Panc1 (cell line): ENCODE results near the gene CKAP2L. TPM values are rescaled to one million over a fixed set of nuclear protein-coding genes. Genes with fewer than 3 reads are reported as not detected.

Experiments
- ATAC-seq: fragments of 200-7000 bp; cut with Tn5 transposase; 2 replicates; pipeline ENCODE4 v1.9.1; 2020; ENCODE audit warnings: mild to moderate bottlenecking, moderate library complexity
- BruUV-seq: library from RNA; stranded (reverse); fragments of 400-500 nt; replicated peaks from 2 replicates; lab custom pipeline; 2021; lab: Mats Ljungman, UMichigan
- CTCF ChIA-PET: fragments of 300-600 bp; sonication (Branson Sonifier 250); formaldehyde crosslinking; loops from one replicate; lab custom pipeline; 2022; ENCODE audit warnings: antibody characterized with exemption; lab: Charles Lee
- POLR2A ChIA-PET: fragments of 300-600 bp; sonication (Branson Sonifier 250); formaldehyde crosslinking; loops from one replicate; lab custom pipeline; 2022; ENCODE audit warnings: antibody characterized with exemption; lab: Charles Lee
- DNase-seq: peaks from one replicate; pipeline ENCODE4 v3.0.0-alpha.2; 2010; ENCODE audit warnings: low read depth, low spot score
- H3K27ac ChIP-seq: 2 replicates; pipeline ENCODE4 v1.5.1; 2011; ENCODE audit warnings: mild to moderate bottlenecking, low read length, inconsistent platforms
- H3K27me3 ChIP-seq: fragments of 200-500 bp; sonication (Bioruptor generic); 2 replicates; pipeline ENCODE4 v1.6.0; 2014; ENCODE audit warnings: low read length, inconsistent platforms; ENCODE audit not compliant: control insufficient read depth, insufficient read depth
- H3K36me3 ChIP-seq: fragments of 200-500 bp; sonication (Bioruptor generic); 2 replicates; pipeline ENCODE4 v1.5.1; 2014; ENCODE audit warnings: inconsistent platforms, mild to moderate bottlenecking, low read length, moderate library complexity; ENCODE audit not compliant: control insufficient read depth, insufficient read depth
- H3K4me1 ChIP-seq: 2 replicates; pipeline ENCODE4 v1.5.1; 2011; ENCODE audit warnings: inconsistent platforms, mild to moderate bottlenecking, low read length, moderate library complexity; ENCODE audit not compliant: control insufficient read depth, insufficient read depth
- H3K4me3 ChIP-seq, 2 experiments: 2 replicates each; pipeline ENCODE4 v1.5.1; 2011 to 2012; ENCODE audit warnings: low read depth in 2 of 2, low read length in 2 of 2, mild to moderate bottlenecking in 2 of 2, inconsistent platforms in 1 of 2, moderate library complexity in 1 of 2
- H3K9me3 ChIP-seq: fragments of 200-500 bp; sonication (Bioruptor generic); 2 replicates; pipeline ENCODE4 v1.5.1; 2014; ENCODE audit warnings: low read depth, mild to moderate bottlenecking, inconsistent platforms, low read length, moderate library complexity; ENCODE audit not compliant: control insufficient read depth, insufficient read depth
- POLR2AphosphoS5 ChIP-seq: IDR thresholded peaks from 2 replicates; pipeline ENCODE4 v1.6.1; 2012; ENCODE audit warnings: mild to moderate bottlenecking, low read depth, low read length, moderate library complexity
- SIN3A ChIP-seq: IDR thresholded peaks from 2 replicates; pipeline ENCODE4 v1.6.1; 2012; ENCODE audit warnings: low read depth, mild to moderate bottlenecking, low read length, moderate library complexity, borderline replicate concordance; ENCODE audit not compliant: insufficient read depth
- TCF7L2 ChIP-seq: IDR thresholded peaks from 2 replicates; pipeline ENCODE4 v1.6.1; 2011; ENCODE audit warnings: mild to moderate bottlenecking, low read depth, low read length, inconsistent platforms
- in situ Hi-C: cut with HindIII; loops from 2 replicates; pipeline ENCODE4 v1.10.0; 2016; ENCODE audit warnings: low sequenced_read_pairs, low pct_unique_long_range_greater_than_20kb
- intact Hi-C: fragments of 100-400 bp; cut with micrococcal nuclease; formaldehyde crosslinking; loops from one replicate; pipeline ENCODE4 v1.10.0; 2022; ENCODE audit not compliant: unreplicated experiment
- total RNA-seq: library from RNA; stranded (reverse); gene quantifications from one replicate; pipeline ENCODE4 v1.2.1, GENCODE V29; 2021; ENCODE audit not compliant: unreplicated experiment
- TF ChIP-seq, protein P1 (sequence below): fragments of 450-650 bp; IDR thresholded peaks from 2 replicates; pipeline ENCODE4 v1.5.1; 2017; ENCODE audit warnings: mild to moderate bottlenecking
- TF ChIP-seq, protein P2 (sequence below), 2 experiments: IDR thresholded peaks; 2 replicates each; pipeline ENCODE4 v1.6.1; 2011 to 2012; ENCODE audit warnings: low read depth in 2 of 2, control low read depth in 1 of 2, low read length in 1 of 2, mild to moderate bottlenecking in 1 of 2, moderate library complexity in 1 of 2; ENCODE audit not compliant: insufficient read depth in 1 of 2

CKAP2L gene
- total RNA-seq, 1 experiment from 2014 or later: 27.0 TPM

DNA sequence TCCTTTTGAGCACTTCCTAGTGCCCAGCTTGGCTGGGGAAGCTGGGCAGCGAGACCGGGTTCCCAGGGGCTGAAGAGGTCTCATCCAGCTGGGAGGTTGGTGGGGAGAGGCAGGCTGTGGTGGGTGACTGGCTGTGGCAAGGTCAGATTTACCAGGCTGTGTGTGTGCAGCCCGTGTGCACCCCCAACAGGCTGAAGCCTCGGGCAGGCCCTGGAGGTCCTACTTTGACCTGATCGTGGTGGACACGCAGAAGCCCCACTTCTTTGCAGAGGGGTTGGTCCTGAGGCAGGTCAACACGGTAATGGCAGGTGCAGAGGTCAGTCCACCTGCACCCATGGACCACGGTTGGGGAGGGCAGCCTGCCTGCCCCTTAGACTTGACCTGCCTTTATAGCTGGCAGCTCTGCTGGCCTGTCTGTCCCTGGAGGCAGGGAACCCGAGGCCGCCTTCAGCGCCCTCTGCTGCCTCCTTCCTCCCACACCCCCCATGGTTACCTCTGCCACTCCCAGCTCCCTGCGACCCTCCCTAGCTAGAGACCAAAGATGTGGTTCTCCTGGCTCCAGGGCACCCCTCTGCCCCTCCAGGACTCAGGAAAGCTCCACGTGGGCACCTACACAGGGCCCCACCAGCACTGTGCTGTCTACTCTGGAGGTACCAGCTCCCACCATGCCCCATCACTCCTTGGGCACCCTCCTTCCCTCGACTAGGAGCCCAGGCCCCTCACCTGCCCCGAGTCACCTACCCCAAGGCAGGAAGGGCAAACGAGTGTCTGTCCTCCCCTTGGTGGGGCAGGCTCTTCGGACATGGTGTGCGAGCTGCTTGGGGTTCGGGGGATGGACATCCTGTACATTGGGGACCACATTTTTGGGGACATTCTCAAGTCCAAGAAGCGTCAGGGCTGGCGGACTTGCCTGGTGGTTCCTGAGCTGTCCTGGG, 39.6 kb downstream of the CKAP2L start:
- DNase-seq: no peak
- ChIA-PET POLR2A (no interaction called here), CTCF (interaction anchor here (0.7 to 5.2 kb wide), 5 partner anchors 40 to 125 kb away, joined by 3 to 38 read pairs (median 5); no protein-coding TSS in a partner anchor)
- Histone ChIP-seq H3K4me3 (no peak overlapping the region), H3K27ac (no peak overlapping the region), H3K36me3 (no peaks in the 10 kb centered on the region), H3K4me1 (peaks cover 4% of the 10 kb centered on the region; the same call in 1 of the 2 replicates), H3K27me3 (no peaks in the 10 kb centered on the region), H3K9me3 (no peaks in the 10 kb centered on the region)
- peak; percentile 75 for ATAC-seq
- no TSS peak for BruUV-seq
- intact Hi-C loops: no loop called here
- TF ChIP-seq, protein P1, sequence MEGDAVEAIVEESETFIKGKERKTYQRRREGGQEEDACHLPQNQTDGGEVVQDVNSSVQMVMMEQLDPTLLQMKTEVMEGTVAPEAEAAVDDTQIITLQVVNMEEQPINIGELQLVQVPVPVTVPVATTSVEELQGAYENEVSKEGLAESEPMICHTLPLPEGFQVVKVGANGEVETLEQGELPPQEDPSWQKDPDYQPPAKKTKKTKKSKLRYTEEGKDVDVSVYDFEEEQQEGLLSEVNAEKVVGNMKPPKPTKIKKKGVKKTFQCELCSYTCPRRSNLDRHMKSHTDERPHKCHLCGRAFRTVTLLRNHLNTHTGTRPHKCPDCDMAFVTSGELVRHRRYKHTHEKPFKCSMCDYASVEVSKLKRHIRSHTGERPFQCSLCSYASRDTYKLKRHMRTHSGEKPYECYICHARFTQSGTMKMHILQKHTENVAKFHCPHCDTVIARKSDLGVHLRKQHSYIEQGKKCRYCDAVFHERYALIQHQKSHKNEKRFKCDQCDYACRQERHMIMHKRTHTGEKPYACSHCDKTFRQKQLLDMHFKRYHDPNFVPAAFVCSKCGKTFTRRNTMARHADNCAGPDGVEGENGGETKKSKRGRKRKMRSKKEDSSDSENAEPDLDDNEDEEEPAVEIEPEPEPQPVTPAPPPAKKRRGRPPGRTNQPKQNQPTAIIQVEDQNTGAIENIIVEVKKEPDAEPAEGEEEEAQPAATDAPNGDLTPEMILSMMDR: peak; percentile 79
- TF ChIP-seq POLR2AphosphoS5: no peak
- in situ Hi-C loops: no loop called here

DNA sequence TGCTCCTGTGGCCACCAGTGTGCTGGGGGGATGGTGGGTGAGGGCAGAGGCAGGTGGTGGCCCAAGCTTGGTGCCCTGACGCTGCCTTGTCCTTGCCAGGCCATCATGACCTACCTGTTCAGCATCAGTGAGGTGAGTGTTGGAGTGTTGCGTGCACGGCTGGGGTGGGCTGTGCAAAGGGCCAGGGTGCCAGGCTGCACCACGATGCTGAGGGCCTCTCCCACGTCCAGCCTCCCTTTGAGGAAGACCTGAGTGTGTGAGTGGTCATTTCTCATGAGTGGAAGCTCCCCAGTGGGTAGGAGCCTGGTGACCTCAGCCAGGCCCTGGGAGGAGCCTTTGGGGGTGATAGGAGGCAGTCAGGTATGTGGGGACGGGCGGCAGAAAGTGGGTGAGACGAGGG, 40.4 kb downstream of the CKAP2L start:
- in situ Hi-C loops: no loop called here

More for the DNA sequence above, 40.4 kb downstream of the CKAP2L start:
- Histone ChIP-seq H3K27me3 (no peaks in the 10 kb centered on the region), H3K36me3 (no peaks in the 10 kb centered on the region), H3K4me3 (no peak overlapping the region), H3K4me1 (peaks cover 4% of the 10 kb centered on the region; the same call in 1 of the 2 replicates), H3K9me3 (no peaks in the 10 kb centered on the region), H3K27ac (no peak overlapping the region)
- no peak for TF ChIP-seq TCF7L2
- TF ChIP-seq SIN3A: no peak
- TF ChIP-seq, protein P2, sequence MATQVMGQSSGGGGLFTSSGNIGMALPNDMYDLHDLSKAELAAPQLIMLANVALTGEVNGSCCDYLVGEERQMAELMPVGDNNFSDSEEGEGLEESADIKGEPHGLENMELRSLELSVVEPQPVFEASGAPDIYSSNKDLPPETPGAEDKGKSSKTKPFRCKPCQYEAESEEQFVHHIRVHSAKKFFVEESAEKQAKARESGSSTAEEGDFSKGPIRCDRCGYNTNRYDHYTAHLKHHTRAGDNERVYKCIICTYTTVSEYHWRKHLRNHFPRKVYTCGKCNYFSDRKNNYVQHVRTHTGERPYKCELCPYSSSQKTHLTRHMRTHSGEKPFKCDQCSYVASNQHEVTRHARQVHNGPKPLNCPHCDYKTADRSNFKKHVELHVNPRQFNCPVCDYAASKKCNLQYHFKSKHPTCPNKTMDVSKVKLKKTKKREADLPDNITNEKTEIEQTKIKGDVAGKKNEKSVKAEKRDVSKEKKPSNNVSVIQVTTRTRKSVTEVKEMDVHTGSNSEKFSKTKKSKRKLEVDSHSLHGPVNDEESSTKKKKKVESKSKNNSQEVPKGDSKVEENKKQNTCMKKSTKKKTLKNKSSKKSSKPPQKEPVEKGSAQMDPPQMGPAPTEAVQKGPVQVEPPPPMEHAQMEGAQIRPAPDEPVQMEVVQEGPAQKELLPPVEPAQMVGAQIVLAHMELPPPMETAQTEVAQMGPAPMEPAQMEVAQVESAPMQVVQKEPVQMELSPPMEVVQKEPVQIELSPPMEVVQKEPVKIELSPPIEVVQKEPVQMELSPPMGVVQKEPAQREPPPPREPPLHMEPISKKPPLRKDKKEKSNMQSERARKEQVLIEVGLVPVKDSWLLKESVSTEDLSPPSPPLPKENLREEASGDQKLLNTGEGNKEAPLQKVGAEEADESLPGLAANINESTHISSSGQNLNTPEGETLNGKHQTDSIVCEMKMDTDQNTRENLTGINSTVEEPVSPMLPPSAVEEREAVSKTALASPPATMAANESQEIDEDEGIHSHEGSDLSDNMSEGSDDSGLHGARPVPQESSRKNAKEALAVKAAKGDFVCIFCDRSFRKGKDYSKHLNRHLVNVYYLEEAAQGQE (IDR thresholded peaks at IDR 0.05; ENCODE audit: insufficient read depth in 1 of 2, low read depth in 2 of 2, low read length in 1 of 2): no peak
- TF ChIP-seq, protein P1: no peak
- TF ChIP-seq POLR2AphosphoS5: no peak
- CTCF ChIA-PET: interaction anchor here (2.1 to 5.2 kb wide), 2 partner anchors 97 to 124 kb away, joined by 5 to 38 read pairs; no protein-coding TSS in a partner anchor
- ATAC-seq (no peak), DNase-seq (no peak)
- POLR2A ChIA-PET: no interaction called here
- intact Hi-C loops: no loop called here
- no TSS peak for BruUV-seq
